Sigmoid colon (tissue), 7 donors: Measurements from ENCODE around the gene ACSL1. TPM values are rescaled to one million over a fixed set of nuclear protein-coding genes. Genes with fewer than 3 reads are reported as not detected.

ENCODE experiments used
- DNase-seq: peaks from one replicate; pipeline ENCODE4 v3.0.0-alpha.2; 2019
- H3K27ac ChIP-seq, 4 donors: fragments of 200-600 bp; sonication (generic); one replicate each; pipeline ENCODE4 v1.5.1; 2016 to 2019; ENCODE audit warnings: mild to moderate bottlenecking in 1 of 4
- H3K27me3 ChIP-seq, 3 donors: fragments of 200-600 bp; sonication (generic); one replicate each; pipeline ENCODE4 v1.5.1; 2019; ENCODE audit warnings: mild to moderate bottlenecking in 1 of 3
- H3K36me3 ChIP-seq, 4 donors: fragments of 200-600 bp; sonication (generic); one replicate each; pipeline ENCODE4 v1.5.1; 2016 to 2019
- H3K4me1 ChIP-seq, 4 donors: fragments of 200-600 bp; sonication (generic); one replicate each; pipeline ENCODE4 v1.5.1; 2017 to 2019
- H3K4me3 ChIP-seq, 4 donors: fragments of 200-600 bp; sonication (generic); one replicate each; pipeline ENCODE4 v1.5.1; 2017 to 2019; ENCODE audit warnings: mild to moderate bottlenecking in 2 of 4, moderate library complexity in 1 of 4
- H3K9me3 ChIP-seq, 4 donors: fragments of 200-600 bp in 3 of 4; sonication (generic) in 3 of 4; one replicate each; pipeline versions ENCODE4 v1.5.1 to v1.6.1; 2013 to 2019
- CTCF ChIP-seq, 4 experiments: fragments of 450-650 bp in 3 of 4; fragments of 200-600 bp in 1 of 4; IDR thresholded peaks; one replicate each; pipeline ENCODE4 v1.5.1; 2016 to 2019; ENCODE audit warnings: antibody characterized with exemption in 4 of 4, mild to moderate bottlenecking in 3 of 4, moderate library complexity in 2 of 4
- EP300 ChIP-seq, 4 donors: sonication (generic); formaldehyde crosslinking; IDR thresholded peaks; one replicate each; pipeline ENCODE4 v1.6.1; 2017; ENCODE audit warnings: antibody characterized with exemption in 4 of 4
- POLR2A ChIP-seq, 2 donors: fragments of 450-650 bp; IDR thresholded peaks; one replicate each; pipeline ENCODE4 v1.6.1; 2016; ENCODE audit warnings: antibody characterized with exemption in 2 of 2, mild to moderate bottlenecking in 2 of 2, moderate library complexity in 2 of 2
- POLR2AphosphoS5 ChIP-seq, 4 donors: sonication (generic); formaldehyde crosslinking; IDR thresholded peaks; one replicate each; pipeline ENCODE4 v1.6.1; 2017; ENCODE audit warnings: antibody characterized with exemption in 4 of 4
- WGBS, 2 donors: extraction: QIAGEN DNeasy Blood & Tissue Kit; methylation state at CpG; one replicate each; pipeline ENCODE4 v1.1.7; 2013; 5-methylcytosine and 5-hydroxymethylcytosine counted together
- intact Hi-C: fragments of 100-400 bp; cut with DNase I; formaldehyde crosslinking; loops from one replicate; pipeline ENCODE4 v1.15.1; 2023
- polyA plus RNA-seq, 3 donors: library from polyadenylated mRNA; stranded (reverse); fragments of 200-250 nt; gene quantifications; one replicate each; pipeline ENCODE4 v1.2.3, GENCODE V29; 2013
- total RNA-seq, 4 donors: library from RNA; depleted of rRNA; stranded (reverse); fragments of >200 nt; gene quantifications; one replicate each; pipeline ENCODE4 v1.1.0, GENCODE V29; 2016
- donor health status: healthy with polysubstance abuse.
- donor health status: Bipolar disorder and iron deficiency.
- donor health status: healthy.

The ACSL1 gene
- total and polyA plus RNA-seq, 7 donors, result 31.7 to 121 (median 57.1) TPM

GRCh38 chr4:184802697-184803015, 23.1 kb downstream of the ACSL1 start:
- WGBS, 2 donors, result 89 to 92% methylated on average over 9 of the region's 9 CpGs
- Histone ChIP-seq H3K36me3 (peaks cover 0 to 2% (median 0%) of the 10 kb centered on the region in 4 donors), H3K9me3 (no peaks in the 10 kb centered on the region), H3K4me1 (peaks cover 0 to 40% (median 34%) of the 10 kb centered on the region in 4 donors), H3K27ac (no peak overlapping the region), H3K27me3 (no peaks in the 10 kb centered on the region), H3K4me3 (no peak overlapping the region)
- no peak for DNase-seq
- intact Hi-C loops, result no loop called here
- TF ChIP-seq POLR2AphosphoS5 (IDR thresholded peaks at IDR 0.05) (no peak), POLR2A (IDR thresholded peaks at IDR 0.05) (no peak), CTCF (IDR thresholded peaks at IDR 0.05) (no peak)

- WGBS, 2 donors, result 82 to 89% methylated on average over 10 of the region's 10 CpGs
- TF ChIP-seq EP300 (IDR thresholded peaks at IDR 0.05), result no peak
- no peak for TF ChIP-seq POLR2AphosphoS5 (IDR thresholded peaks at IDR 0.05)
- no peak for TF ChIP-seq CTCF (IDR thresholded peaks at IDR 0.05)
- TF ChIP-seq POLR2A (IDR thresholded peaks at IDR 0.05), result no peak
- no peak for DNase-seq
- Histone ChIP-seq H3K4me1 (peaks cover 0 to 33% (median 28%) of the 10 kb centered on the region in 4 donors), H3K36me3 (peaks cover 0 to 6% (median 0%) of the 10 kb centered on the region in 4 donors), H3K27ac (no peak overlapping the region), H3K27me3 (no peaks in the 10 kb centered on the region), H3K4me3 (no peak overlapping the region), H3K9me3 (no peaks in the 10 kb centered on the region)
- intact Hi-C loops, result no loop called here
Measured at GRCh38 chr4:184801781-184802696, 23.7 kb downstream of the ACSL1 start.

GRCh38 chr4:184798504-184798903, 27.3 kb downstream of the ACSL1 start:
- 95 to 96% methylated on average over 7 of the region's 7 CpGs for WGBS, 2 donors
- H3K4me3 ChIP-seq, result no peak overlapping the region
- no peak for TF ChIP-seq POLR2AphosphoS5 (IDR thresholded peaks at IDR 0.05)
- no peak for TF ChIP-seq CTCF (IDR thresholded peaks at IDR 0.05)
- no peak for TF ChIP-seq POLR2A (IDR thresholded peaks at IDR 0.05)
- TF ChIP-seq EP300 (IDR thresholded peaks at IDR 0.05), result no peak
- H3K27me3 ChIP-seq, result no peaks in the 10 kb centered on the region
- peaks cover 0 to 6% (median 0%) of the 10 kb centered on the region in 4 donors for H3K36me3 ChIP-seq
- intact Hi-C loops, result no loop called here
- H3K9me3 ChIP-seq, result no peaks in the 10 kb centered on the region
- H3K4me1 ChIP-seq, result peaks cover 0 to 18% (median 16%) of the 10 kb centered on the region in 4 donors
- H3K27ac ChIP-seq, result no peak overlapping the region
- DNase-seq, result no peak

- WGBS, 2 donors, result 95% methylated on average over 9 of the region's 9 CpGs
- no peak for DNase-seq
- H3K27ac ChIP-seq, result no peak overlapping the region
- peaks cover 0 to 6% (median 0%) of the 10 kb centered on the region in 4 donors for H3K36me3 ChIP-seq
- intact Hi-C loops, result no loop called here
- H3K4me1 ChIP-seq, result peaks cover 0 to 27% (median 9%) of the 10 kb centered on the region in 4 donors
- H3K27me3 ChIP-seq, result no peaks in the 10 kb centered on the region
- H3K4me3 ChIP-seq, result no peak overlapping the region
- H3K9me3 ChIP-seq, result no peaks in the 10 kb centered on the region
- TF ChIP-seq CTCF (IDR thresholded peaks at IDR 0.05) (no peak), EP300 (IDR thresholded peaks at IDR 0.05) (no peak), POLR2A (IDR thresholded peaks at IDR 0.05) (no peak), POLR2AphosphoS5 (IDR thresholded peaks at IDR 0.05) (no peak)
Measured at GRCh38 chr4:184796906-184797305, 28.9 kb downstream of the ACSL1 start.
